HG03575 (cell line): Measurements from ENCODE around the gene CELSR1.

Source experiments
- ATAC-seq: cut with Tn5 transposase; IDR thresholded peaks from one replicate; pipeline ENCODE4 v1.9.1; 2021; ENCODE audit not compliant: unreplicated experiment, insufficient number of reproducible peaks, low FRiP score; ENCODE audit errors: extremely low read depth

CELSR1 gene

DNA sequence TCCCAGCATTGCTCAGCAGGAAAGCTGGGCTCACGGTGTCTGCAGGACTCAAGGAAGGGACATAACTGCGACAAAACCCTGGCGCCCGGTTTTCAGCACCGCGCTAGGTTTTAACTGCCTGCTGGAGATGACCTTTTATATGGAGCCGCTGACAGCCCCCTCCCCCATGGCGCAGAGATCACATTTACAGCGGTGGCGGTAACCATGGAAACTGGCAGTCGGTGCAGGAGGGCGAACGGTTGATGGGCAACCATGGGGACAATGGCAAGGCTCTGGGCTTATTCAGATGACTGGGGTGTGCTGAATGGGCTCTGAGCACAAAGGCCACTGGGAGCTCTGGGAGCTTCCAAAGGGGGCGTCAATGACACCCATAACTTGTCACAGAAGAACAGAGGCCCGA is 37.2 kb downstream of the CELSR1 start:
- ATAC-seq: no peak

DNA sequence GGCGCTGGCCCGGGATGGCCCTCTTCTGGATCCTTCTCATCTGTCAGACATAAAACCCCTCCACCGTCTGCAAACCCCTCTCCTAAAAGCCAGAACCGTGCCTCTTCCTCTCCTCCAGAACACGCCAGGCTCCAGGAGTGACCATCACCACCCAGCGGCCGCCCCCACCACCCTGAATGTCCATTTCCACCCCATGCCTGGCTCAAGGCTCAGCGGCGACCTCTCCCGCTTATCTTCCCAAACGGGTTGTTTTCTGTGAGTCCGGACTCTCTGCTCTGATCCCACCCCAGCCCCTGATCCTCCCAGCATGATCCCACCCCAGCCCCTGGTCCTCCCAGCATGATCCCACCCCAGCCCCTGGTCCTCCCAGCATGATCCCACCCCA is 37.6 kb downstream of the CELSR1 start:
- no peak for ATAC-seq

DNA sequence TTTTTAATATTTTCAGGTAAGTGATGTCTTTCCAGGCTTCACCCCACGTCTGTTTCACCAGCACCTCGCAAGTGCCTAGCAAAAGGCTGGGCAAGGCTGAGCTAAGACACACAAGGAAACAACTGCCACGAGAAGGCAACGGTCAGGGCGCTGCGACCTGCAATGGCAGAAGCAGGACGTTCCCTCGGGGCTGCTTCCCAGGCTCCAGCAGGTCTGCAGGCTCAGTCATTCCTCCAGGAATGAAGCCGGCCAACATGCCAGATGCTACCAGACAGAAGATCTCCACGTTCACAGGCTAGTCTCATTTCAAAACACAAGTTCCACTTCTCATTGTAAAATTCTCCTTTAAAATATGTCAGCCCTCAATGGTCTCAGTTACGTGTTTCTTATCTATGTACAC is 45.5 kb downstream of the CELSR1 start:
- ATAC-seq: no peak

DNA sequence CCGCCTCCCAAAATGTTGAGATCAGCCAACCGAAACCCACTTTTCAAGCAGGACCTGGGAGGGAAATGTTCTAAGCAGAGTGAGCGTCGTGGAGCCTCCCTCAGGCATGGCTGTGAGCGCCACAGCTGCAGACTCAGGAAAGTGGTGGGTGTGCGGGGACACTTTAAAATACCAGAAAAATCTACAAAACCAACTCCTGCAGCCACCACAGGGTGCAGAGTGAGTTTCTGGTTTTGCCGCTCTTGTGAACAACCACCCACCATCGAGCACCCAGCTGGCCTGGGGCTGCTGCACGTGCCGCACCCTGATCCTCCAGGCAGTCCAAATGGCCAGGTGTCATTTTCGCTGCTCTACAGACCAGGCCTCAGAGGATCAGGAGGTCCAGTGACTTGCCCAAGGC is 46.9 kb downstream of the CELSR1 start:
- ATAC-seq: no peak

DNA sequence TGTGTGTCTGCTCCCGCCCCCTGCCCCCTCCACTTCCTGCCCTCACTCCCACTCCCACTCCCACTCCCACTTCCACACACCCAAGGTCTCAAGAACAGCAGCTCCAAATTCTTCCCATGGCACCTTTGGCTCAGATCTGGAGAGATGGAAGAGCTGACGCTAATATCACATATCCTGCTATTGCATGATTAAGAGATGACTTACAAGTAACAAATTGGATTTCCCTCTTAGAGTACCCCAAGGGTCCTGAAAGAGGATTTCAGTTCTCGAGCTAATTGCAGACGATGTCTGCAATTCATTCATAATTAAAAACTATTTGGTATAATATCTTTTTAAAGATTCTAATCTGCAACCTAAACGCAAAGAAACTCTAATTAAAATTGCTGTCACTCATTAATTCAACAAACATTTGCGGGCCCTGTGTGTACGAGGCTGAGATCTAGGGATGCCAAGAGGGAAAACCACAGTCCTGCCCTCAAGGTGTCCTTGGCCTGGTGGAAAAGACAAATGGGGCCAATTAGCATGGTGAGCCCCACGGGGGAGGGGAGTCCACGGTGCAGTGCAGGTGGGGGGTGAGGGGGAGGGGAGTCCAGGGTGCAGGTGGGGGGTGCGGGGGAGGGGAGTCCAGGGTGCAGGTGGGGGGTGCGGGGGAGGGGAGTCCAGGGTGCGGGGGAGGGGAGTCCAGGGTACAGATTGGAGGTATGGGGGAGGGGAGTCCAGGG is 50.3 kb downstream of the CELSR1 start:
- ATAC-seq: no peak

DNA sequence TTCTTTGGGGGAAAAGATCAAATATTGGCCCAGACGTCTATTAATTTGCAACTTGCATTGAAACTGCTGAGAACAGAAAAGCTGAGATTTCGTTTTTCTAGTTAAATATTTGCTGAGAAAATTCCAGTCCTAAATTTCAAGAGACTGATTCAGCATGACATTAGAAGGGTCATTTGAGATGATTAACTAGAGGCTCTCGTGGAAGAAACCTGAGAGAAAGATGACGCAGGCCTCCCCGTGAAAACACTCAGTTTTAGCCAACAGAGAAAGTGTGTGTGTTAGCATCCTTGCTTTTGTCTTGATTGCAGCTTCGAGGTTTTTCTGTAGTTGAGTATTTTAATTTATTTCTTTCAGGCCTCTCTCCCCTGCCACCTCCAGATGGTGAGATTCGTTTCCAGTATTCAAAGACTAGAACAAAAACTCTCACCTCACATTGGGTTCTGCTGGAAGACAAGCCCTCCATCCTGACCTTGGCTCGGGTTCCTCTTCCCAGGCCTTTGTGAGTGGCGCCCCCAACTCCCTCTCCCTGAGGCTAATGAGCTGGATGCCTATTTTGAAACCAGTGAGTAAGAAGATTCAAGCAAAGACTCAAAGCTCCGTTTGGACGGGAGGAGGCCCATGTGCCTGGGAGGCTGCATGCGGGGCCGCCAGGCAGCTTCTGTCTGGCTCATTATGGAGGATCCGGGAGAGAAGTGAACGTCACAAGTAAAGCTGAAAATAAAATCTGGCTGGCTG is 52.4 kb downstream of the CELSR1 start:
- ATAC-seq: no peak

DNA sequence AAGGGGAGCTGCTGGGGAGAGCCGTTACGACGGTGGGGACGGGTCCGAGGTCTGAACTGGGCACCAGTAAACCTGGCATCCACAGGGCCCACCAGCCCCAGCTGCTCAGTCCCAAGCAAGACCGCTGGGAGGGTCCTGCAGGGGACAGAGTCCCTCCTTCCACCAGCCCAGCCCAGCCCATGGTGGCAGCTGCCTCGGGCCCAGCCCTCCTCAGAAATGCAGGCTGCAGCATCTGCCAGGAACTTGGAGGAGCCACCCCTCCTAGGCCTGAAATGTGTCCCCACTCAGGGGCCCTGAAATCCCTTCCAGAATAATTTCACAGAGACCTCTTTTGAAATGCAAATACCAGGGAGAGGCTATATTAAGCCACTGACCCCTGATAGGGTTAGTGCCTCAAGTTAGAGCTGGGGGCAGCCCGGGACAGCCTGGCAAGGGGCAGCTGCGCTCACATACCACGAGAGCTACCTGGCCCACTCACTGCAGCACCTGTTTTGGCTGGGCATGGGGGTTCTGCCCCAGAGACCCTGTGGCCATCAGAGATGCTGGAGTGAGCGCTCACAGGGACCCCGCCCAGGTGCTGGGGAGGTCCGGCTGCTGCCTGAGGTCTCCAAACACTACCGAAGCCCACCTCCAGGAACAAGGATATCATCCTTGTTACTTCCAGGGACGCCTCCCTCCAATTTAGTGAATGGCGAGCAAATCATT is 53.1 kb downstream of the CELSR1 start:
- no peak for ATAC-seq

DNA sequence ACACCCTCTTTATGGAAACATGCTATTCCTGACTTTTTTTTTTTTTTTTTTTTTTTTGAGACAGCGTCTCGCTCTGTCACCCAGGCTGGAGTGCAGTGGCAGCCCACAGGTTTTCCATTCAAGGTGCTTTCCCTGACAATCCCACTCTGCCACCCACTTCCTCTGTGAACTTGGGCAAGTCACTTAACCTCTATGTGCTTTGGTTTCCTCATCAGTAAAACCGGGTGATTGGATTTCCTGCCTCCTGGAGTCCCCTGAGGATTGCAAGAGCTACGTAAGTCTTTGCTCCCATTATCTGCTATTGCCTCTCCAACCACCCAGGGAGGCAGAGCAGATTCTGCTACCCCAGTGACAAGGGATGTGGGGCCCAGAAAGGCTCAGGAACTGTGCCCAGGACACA is 54.1 kb downstream of the CELSR1 start:
- no peak for ATAC-seq

DNA sequence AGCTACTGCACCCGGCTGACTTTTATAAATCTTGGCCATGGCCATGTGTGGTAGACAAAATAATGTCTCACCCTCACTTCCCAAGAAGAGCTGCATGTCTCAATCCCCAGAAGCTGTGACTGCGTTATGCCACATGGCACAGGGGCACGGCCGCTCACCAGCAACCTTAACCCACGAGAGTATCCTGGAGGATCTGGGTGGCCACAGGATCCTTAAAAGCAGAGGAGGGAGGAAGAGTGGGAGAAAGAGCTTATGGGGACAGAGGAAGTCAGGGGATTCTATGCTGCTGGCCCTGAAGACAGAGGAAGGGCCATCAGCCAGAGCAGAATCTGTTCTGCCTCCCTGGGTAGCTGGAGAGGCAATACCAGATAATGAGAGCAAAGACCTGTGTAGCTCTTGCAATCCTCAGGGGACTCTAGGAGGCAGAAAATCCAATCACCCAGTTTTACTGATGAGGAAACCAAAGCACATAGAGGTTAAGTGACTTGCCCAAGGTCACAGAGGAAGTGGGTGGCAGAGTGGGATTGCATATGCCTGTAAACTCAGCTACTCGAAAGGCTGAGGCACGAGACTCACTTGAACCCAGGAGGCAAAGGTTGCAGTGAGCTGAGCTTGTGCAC is 55.3 kb downstream of the CELSR1 start:
- no peak for ATAC-seq

DNA sequence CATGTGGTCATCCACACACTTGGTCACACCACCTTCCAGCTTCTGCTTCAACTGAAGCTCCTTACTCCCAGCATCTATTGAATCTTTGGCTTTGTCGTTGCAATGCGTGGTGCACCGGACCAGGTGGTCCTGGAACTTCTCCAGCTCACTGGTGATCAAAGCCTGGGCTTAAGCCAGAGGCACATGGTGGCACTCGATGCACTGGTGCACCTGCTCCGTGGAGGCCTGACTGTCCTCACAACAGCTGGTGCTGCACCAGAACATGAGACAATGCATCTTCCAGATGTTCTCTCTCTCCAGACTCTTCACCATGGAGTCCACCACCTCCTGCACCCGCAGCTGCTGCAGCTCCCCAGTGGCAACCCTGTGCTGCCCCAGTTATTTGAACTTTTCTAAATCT is 56.0 kb downstream of the CELSR1 start:
- no peak for ATAC-seq

DNA sequence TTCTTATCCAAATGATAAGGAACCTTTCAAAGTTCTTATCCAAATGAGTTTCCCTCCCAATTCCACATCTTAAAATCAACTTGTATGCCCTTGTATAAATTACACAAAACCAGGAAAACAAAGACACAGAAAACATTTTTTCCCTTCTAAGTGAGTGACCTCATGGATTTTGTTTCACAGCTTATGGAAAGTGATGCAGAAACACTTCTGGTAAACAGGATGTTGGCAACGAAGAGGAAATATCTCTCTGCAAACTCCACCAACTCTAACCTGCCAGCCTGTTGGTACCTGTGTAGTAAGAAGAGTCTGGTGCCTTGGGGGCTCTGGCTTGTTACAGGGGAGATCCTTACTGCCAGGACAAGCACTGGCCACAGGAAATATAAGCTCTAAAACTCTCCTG is 57.0 kb downstream of the CELSR1 start:
- ATAC-seq: no peak

DNA sequence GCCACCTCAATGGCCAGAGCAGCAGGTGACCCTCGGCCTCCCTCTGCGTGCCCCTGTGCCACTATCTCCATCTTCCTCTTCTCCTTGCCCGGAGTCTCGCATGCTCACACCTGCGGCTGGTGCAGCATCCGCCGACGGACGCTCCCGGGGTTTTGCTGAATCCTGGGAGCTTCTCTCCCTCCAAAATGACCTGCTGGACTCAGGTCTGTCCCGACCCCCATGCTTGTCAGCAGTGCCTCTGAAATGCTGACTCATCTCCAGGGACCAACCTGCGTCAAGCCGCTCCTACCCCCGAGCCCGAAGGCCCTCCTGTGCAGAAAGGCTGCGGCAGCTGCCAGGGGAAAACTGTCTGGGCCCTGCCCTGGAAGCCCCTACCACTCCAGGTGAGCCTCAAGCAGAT is 58.4 kb downstream of the CELSR1 start:
- ATAC-seq: no peak

DNA sequence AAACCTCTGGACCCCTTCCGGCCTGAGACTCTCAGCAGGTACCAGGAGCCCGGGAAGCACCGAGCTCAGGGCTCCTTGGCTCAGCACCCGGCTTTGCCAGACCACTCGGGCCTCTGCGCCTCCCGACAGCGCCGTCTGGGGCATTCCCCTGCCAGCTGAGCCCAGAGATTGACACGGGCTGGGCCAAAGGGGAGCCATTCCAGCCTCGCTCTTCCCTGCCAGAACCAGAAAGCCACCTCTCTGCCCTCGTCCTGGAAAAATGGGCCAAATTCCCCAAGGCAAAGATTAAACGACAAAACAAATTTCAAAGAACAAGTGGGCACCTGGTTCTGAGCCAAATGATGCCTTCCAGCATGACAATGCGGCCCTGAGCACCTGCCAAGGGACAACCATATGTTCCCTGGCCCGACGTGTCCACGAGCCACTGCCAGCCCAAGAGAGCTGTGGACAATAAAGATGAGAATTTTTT is 59.3 kb downstream of the CELSR1 start:
- ATAC-seq: no peak

DNA sequence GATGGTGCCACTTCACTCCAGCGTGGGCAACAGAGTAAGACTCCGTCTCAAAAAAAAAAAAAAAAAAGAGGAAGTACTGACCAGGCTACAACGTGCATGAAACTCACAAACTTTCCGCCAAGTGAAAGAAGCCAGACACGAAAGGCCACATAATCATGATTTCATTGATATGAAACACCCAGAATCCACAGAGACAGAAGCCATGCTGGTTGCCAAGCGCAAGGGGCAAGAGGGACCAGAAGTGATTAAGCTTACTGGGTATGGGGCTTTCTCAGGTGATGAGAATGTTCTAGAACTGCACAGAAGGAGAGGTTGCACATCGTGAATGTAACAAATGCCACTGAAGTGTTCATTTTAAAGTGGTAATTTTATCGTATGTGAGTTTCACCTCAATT is 60.9 kb downstream of the CELSR1 start:
- no peak for ATAC-seq

DNA sequence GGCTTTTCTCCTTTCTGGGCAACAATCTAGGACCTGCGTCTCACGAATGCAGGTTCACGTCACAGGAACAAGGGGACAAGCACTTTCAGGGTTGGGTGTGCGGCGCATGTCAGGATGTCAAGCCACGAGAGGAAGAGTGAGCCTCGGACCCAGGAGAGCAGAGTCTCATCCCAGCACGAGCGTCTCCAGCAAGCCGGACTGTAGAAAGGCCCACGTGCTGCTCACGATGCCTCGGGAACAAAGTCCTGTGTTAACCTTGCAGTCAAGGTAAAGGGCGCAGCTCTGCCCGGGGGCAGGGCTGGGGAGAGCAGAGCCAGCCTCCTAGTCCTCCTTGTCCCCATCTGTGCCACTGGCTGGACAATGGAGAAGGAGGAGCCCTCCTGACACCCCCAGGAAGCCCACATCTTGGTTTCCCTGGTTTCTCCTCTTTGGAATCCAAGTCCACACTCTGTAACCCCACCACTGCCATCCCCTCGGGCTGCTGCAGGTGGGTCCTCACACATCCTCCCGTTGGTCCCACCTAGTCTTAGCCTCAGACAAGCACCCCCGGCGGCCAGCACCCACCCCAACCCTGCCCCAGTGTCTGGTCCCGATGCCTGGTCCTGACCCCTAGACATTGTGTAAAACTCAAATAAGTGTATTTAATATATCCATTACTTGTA is 63.4 kb downstream of the CELSR1 start:
- no peak for ATAC-seq

DNA sequence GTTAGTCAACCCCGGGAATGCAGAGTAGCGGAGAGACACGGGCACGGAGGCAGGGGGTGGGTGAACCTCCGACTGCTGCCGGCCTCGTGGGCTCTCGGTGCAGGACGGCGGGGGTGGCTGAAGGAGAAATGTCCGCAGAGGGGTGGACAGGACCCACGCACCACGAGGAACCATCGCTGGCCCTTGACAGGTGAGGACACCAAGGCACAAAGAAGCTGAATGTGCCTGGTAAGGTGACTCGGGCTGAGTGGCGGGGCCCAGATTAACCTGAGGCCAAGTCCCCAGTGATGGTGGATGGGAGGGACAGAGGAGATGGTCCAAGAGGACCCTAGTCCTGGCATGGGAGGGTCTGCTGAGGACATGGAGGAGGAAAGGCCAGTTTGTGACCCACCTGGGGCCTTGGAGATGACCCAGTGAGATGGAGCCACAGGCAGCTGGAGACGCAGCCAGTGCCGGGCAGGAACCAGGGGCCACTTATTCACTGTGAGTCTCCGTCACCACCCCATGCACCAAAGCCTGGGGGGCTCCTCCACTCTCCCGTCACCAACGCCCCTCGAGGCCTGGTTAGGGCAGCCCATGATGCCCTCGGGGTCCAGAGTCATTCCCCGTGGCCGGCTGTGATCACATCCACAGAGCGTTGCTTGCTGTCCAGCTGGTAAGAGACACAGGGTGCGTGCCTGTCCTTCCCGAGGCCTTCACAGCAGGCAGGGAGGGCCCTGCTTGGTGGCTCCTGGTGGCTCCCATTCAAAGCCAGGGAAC is 64.2 kb downstream of the CELSR1 start:
- ATAC-seq: no peak

DNA sequence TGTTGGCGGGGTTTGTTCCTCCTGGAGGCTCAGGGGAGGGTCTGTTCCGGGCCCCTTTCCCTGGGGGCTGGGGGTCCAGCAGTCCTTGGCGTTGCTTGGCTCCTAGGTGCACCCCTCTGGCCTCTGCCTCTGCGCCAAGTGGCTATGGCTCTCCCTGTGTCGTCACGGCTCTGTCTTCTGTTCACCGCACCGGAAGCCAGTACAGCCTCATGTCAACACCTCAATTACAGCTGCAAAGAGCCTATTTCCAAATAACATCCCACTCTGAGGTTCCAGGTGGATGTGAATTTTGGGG is 64.8 kb downstream of the CELSR1 start:
- ATAC-seq: no peak

DNA sequence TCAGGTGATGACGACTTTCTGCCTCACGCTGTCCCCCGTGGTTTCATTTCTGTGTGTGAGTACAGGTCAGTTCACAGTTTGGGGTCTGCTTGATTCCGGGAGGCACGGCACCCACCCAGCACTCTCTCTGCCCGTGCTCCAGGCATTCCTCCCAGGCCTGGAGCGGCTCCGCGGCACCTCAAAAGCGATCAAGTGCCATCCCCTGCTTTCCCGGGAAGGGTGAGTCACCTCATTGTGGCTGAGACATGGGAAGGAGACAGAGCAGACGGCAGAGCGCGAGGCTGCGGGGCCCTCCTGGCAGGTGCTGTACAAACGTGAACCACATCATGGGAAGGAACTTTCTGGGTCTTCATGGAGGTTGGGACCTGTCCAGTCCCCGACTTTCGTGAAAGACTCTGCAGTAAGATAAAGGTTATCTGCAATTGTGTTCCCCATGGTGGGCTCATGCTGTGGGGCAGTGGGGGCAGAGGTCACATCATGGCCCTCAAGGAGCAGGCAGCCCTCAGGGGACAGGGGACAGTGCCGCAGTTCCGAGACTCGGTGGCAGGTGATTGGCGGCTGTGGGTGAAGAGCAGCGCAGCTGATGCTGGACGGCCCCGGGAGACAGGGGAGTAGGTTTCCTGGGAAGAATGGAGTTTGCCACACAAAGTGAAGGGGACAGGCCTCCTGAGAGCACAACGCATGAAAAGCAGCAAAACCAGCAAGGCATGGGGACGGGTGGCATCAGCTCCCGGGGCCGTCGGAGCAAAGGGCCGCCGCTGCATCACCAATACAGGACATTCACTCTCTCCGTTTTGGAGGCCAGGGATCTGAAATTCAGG is 65.3 kb downstream of the CELSR1 start:
- no peak for ATAC-seq
